K562 (cell line): ENCODE data around the gene TRMT1L.

ENCODE experiments used
- FOSL1 ChIP-seq: fragments of 200-800 bp; sonication (Bioruptor generic); conservative IDR thresholded peaks from 2 replicates; pipeline ENCODE4 v1.6.1; 2016; ENCODE audit warnings: missing genetic modification characterization, missing compliant biosample characterization
- NFXL1 ChIP-seq: fragments of 450-650 bp; formaldehyde crosslinking; IDR thresholded peaks from 2 replicates; pipeline ENCODE4 v1.4.0; 2021; ENCODE audit warnings: mild to moderate bottlenecking
- SIN3B ChIP-seq: fragments of 450-650 bp; IDR thresholded peaks from 2 replicates; pipeline ENCODE4 v1.6.1; 2017; ENCODE audit warnings: low read depth, mild to moderate bottlenecking, moderate library complexity
- ZKSCAN1 ChIP-seq: fragments of 150-350 bp; IDR thresholded peaks from 2 replicates; pipeline ENCODE4 v1.6.1; 2016; ENCODE audit warnings: low read depth, low read length
- ZNF449 ChIP-seq: fragments of 250-450 bp; sonication (Bioruptor Pico); IDR thresholded peaks from 2 replicates; pipeline ENCODE4 v1.8.0; 2022; ENCODE audit warnings: moderate library complexity, mild to moderate bottlenecking, inconsistent platforms
- ZNF644 ChIP-seq: fragments of 200-800 bp; sonication (Bioruptor generic); IDR thresholded peaks from 2 replicates; pipeline ENCODE4 v1.6.1; 2016; ENCODE audit warnings: low read depth, missing genetic modification characterization, missing compliant biosample characterization
- TF ChIP-seq, protein P1 (sequence below): sonication (generic); formaldehyde crosslinking; IDR thresholded peaks from 2 replicates; pipeline ENCODE4 v1.8.1; 2023; ENCODE audit warnings: mild to moderate bottlenecking, missing genetic modification reagents

GRCh38 chr1:185144233-185144632 lies 12.5 kb downstream of the TRMT1L start:
- no peak for TF ChIP-seq ZNF449
- no peak for TF ChIP-seq ZNF644
- TF ChIP-seq NFXL1 (CRISPR knock-in tag): no peak
- TF ChIP-seq, protein P1, sequence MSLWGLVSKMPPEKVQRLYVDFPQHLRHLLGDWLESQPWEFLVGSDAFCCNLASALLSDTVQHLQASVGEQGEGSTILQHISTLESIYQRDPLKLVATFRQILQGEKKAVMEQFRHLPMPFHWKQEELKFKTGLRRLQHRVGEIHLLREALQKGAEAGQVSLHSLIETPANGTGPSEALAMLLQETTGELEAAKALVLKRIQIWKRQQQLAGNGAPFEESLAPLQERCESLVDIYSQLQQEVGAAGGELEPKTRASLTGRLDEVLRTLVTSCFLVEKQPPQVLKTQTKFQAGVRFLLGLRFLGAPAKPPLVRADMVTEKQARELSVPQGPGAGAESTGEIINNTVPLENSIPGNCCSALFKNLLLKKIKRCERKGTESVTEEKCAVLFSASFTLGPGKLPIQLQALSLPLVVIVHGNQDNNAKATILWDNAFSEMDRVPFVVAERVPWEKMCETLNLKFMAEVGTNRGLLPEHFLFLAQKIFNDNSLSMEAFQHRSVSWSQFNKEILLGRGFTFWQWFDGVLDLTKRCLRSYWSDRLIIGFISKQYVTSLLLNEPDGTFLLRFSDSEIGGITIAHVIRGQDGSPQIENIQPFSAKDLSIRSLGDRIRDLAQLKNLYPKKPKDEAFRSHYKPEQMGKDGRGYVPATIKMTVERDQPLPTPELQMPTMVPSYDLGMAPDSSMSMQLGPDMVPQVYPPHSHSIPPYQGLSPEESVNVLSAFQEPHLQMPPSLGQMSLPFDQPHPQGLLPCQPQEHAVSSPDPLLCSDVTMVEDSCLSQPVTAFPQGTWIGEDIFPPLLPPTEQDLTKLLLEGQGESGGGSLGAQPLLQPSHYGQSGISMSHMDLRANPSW: no peak
- no peak for TF ChIP-seq ZKSCAN1
- no peak for TF ChIP-seq FOSL1 (tag)
- no peak for TF ChIP-seq SIN3B
